HepG2 (cell line): ENCODE measurements around the gene HMCN1.

ENCODE experiments used
- NFE2L2 ChIP-seq: fragments of 150-350 bp; IDR thresholded peaks from 2 replicates; pipeline ENCODE4 v1.6.1; 2014; ENCODE audit warnings: low read length
- RAD21 ChIP-seq: fragments of 450-650 bp; formaldehyde crosslinking; IDR thresholded peaks from 2 replicates; pipeline ENCODE4 v1.5.0; 2020; ENCODE audit warnings: mild to moderate bottlenecking
- TAF1 ChIP-seq: sonication (generic); formaldehyde crosslinking; IDR thresholded peaks from 2 replicates; pipeline ENCODE4 v1.4.0; 2020; ENCODE audit warnings: missing genetic modification reagents
- ZNF318 ChIP-seq: sonication (generic); formaldehyde crosslinking; IDR thresholded peaks from 2 replicates; pipeline ENCODE4 v1.4.0; 2020; ENCODE audit warnings: mild to moderate bottlenecking, missing genetic modification reagents

- no peak for TF ChIP-seq NFE2L2
- no peak for TF ChIP-seq RAD21 (CRISPR knock-in tag)
- no peak for TF ChIP-seq TAF1 (CRISPR knock-in tag)
- TF ChIP-seq ZNF318 (CRISPR knock-in tag) = no peak
These were observed 292.8 kb downstream of the HMCN1 start for GRCh38 chr1:186026946-186027345.
